Activated CD8-positive, alpha-beta memory T cell treated with anti-CD3 and anti-CD28 coated beads, Interleukin-2, amount 50 U/mL, for 4 hours (primary cell): ENCODE data around the gene ZFYVE19.

Source experiments
- DNase-seq: peaks from one replicate; pipeline ENCODE4 v3.0.0-alpha.2; 2020

The ZFYVE19 gene

DNA sequence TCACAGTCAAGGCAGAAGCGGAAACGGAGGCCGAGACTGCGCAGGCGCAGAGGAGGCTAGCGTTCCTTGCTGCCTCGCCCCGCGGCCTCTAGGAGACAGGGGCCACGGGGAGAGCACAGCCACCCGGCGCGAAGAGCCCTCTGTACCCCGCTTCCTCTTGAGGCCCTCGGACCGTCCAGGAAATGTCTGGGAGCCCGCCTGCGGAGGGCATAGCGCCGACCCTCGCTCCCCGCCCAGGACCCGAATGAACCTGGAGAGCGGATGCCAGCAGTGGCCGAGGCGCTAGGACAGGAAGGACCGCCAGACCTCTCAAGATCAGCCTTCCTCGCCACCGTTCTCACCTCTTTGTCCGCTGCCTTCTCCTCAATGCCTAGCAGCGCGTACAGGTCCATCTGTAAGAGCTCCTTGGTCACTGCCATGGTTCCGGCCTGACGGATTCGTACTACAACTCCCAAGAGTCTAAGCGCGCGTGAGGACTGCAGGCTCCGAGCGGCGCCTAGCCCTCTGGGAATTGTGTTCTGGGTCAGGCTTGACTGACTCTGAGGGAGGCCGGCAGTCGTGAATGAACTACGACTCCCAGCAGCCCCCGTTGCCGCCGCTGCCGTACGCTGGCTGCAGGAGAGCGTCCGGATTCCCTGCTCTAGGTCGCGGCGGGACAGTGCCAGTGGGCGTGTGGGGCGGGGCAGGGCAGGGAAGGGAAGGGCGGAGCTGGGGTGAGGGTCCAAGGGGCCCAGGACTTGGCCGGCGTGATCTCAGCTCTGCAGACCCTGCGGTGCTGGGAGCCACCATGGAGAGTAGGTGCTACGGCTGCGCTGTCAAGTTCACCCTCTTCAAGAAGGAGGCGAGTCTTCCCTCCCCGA lies at the start of gene ZFYVE19, which contains the start of gene DNAJC17:
Gene ZFYVE19 (plus strand): TSS at position 62 of the 860 bp plus-strand sequence. CDS start 501 bp downstream, at position 563.
Gene DNAJC17 (minus strand): TSS at position 446 of the 860 bp plus-strand sequence. CDS start 27 bp downstream, at position 419.
- peak; percentile 92 for DNase-seq

GRCh38 chr15:40759961-40760360 lies 46.9 kb upstream of the ZFYVE19 start:
- no peak for DNase-seq

GRCh38 chr15:40762919-40763800 lies 43.7 kb upstream of the ZFYVE19 start:
- DNase-seq = no peak

GRCh38 chr15:40763801-40764628 lies 42.9 kb upstream of the ZFYVE19 start, which contains the start of gene GCHFR:
TSS of gene GCHFR (plus strand) at chr15:40764068. CDS start at chr15:40764181, 113 bp downstream.
- DNase-seq = peak; percentile 62

GRCh38 chr15:40764629-40765103 lies 42.2 kb upstream of the ZFYVE19 start:
- DNase-seq = no peak

GRCh38 chr15:40766194-40766815 lies 40.6 kb upstream of the ZFYVE19 start:
- no peak for DNase-seq

DNA sequence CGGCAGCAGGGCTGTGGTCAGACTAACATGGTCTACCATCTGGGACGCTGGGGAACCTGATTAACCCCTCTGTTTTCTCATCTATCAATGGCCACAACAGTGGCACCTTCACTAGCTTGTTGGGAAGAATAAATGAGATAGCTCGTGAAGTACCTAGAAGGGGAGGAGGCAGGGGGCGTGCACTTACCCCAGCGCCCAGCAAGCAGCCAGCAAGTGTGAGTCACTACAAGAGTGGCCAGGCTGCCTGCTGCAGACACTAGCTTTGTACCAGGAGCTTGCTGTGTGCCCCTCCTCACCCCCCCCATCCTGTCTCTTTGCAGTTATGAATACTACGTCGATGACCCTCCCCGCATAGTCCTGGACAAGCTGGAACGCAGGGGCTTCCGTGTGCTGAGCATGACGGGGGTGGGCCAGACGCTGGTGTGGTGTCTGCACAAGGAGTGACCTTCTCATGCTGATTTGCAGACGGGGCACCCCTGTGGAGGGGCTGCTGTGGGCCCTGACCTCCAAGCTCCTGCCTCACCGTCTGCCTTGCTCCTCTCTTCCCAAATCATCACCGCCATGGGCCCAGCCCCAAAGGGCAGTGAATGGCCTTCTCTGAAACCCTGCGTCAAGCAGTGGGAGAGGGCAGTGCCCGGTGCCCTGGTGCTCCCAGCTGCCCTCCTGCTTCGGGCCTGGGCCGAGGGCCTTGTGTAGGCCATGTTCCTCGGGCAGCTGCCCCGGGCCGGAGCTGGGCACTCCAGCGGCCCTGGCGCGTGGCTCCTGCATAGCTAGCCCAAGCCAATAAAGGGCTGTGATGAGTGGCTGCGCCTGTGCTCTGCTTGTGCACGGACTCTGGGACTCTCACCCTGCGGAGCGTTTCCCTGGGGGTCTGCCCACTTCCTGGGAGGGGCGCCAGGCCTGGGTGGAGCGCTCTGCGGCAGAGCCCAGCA lies 39.7 kb upstream of the ZFYVE19 start:
- no peak for DNase-seq

- DNase-seq = no peak
These were observed 38.9 kb upstream of the ZFYVE19 start for GRCh38 chr15:40767838-40768500.

GRCh38 chr15:40768521-40769273 lies 38.2 kb upstream of the ZFYVE19 start:
- no peak for DNase-seq

GRCh38 chr15:40769274-40770146 lies 37.4 kb upstream of the ZFYVE19 start, which contains the start of gene C15orf62:
TSS of gene C15orf62 (plus strand) at chr15:40769980. CDS start at chr15:40770496, 516 bp downstream.
- peak; percentile 81 for DNase-seq

GRCh38 chr15:40770147-40770721 lies 36.7 kb upstream of the ZFYVE19 start:
- no peak for DNase-seq

DNA sequence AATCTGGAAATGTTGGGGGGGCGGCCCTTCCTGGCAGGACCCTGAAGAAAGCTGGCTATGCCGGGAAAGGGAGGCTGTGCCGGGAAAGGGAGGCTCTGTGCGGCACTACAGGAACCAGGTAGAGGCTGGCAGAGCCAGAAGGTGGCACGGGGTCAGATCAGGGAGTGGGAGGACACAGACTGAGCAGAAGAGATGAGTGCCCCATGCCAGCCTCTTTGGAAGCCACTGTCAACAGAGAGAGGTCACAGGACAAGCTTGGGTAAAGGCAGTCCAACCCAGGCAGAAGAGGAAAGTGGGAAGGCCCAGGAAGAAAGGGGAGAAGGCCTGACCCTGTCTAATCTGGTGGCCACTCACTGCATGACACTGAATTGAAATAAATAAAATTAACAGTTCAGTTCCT lies 35.6 kb upstream of the ZFYVE19 start:
- no peak for DNase-seq

- DNase-seq = no peak
These were observed 34.9 kb upstream of the ZFYVE19 start for GRCh38 chr15:40772014-40772413.

DNA sequence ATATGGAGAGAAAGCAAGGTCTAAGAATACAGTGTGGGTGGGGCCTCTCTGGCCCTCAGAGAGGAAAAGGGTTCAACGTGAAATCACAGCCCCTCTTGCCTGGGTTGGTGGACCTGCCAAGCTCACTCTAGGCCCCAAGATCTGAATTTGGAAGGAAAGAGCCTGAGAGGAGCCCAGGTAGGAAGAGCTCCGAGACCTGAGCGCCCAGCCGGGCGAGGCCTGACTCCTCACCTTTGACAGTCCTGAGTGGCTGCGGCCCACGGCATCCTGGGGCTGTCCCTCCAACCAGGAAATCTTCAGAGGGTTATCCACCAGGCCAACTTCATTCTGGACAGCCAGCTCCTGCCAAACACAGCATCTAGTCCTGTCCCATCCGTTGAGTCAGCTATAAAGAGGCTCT lies 33.4 kb upstream of the ZFYVE19 start:
- DNase-seq = no peak

GRCh38 chr15:40773902-40774301 lies 33.0 kb upstream of the ZFYVE19 start:
- no peak for DNase-seq

GRCh38 chr15:40775007-40775406 lies 31.9 kb upstream of the ZFYVE19 start:
- no peak for DNase-seq

DNA sequence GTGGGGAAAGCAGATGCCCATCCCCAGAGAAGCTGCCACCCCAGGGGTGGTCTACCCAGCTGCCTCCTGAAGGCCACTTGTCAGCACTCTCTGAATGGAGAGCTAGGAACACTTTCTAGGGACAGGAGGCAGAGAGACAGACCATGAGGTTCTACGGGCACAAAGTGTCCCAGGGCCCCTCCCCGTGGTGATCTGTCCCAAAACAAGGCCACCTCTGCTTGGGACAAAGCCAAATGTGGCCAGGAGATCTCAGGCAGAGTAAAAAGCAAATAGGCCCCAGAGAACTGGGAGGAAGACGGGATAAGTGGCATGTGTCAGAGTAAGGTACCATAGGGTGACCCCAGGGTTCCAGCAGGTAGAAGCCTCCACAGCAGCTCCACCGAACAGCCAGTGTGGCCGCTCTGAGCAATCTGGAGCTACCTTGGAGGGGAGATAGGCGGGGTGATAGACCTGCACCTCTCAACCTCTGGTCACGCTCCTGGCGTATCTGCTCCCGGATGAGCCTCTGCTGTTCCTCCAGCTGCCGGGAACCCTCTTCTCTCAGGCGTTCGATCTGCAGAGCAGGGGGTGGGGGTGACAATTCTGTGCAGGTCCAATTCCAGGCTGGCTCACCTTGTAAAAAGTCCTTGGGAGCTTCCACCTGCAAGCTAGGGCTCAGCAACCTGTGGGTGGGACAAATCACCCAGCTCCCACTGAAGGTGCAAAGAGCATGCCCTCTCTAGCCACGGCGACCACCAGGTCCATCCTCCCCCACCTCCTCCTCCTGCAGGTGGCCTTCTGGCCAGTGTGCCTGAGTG lies 31.0 kb upstream of the ZFYVE19 start:
- no peak for DNase-seq
